ENCODE results near the gene FCRL1. TPM values are rescaled to one million over a fixed set of nuclear protein-coding genes. Genes with fewer than 3 reads are reported as not detected.

The FCRL1 gene, protein sequence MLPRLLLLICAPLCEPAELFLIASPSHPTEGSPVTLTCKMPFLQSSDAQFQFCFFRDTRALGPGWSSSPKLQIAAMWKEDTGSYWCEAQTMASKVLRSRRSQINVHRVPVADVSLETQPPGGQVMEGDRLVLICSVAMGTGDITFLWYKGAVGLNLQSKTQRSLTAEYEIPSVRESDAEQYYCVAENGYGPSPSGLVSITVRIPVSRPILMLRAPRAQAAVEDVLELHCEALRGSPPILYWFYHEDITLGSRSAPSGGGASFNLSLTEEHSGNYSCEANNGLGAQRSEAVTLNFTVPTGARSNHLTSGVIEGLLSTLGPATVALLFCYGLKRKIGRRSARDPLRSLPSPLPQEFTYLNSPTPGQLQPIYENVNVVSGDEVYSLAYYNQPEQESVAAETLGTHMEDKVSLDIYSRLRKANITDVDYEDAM
- total RNA-seq: under 1 TPM in 1 of 2 experiments, not detected in 1; 0.22 TPM

- POLR2A ChIA-PET: no interaction called here
- CTCF ChIA-PET: no interaction called here
- no peaks in the 10 kb centered on the region for H3K36me3 Mint-ChIP-seq (ENCODE audit: low read depth)
- no peak within 1 kb of the TSS for H3K27ac Mint-ChIP-seq
- H3K4me3 Mint-ChIP-seq: no peak within 1 kb of the TSS
- DNase-seq: no peak
- H3K9me3 Mint-ChIP-seq: no peaks in the 10 kb centered on the region
- no peaks in the 10 kb centered on the region for H3K4me1 Mint-ChIP-seq
- H3K27me3 Mint-ChIP-seq: peaks cover 15% of the 10 kb centered on the region
Measured at GRCh38 chr1:157819896-157820295, at the start of gene FCRL1. Gene FCRL1, minus strand, starts transcription at chr1:157820120. Its CDS starts 83 bp downstream, at chr1:157820037.

- H3K36me3 Mint-ChIP-seq (ENCODE audit: low read depth): no peaks in the 10 kb centered on the region
- no peak for DNase-seq
- H3K4me3 Mint-ChIP-seq: no peak overlapping the region
- CTCF ChIA-PET: no interaction called here
- H3K4me1 Mint-ChIP-seq: no peaks in the 10 kb centered on the region
- no peak overlapping the region for H3K27ac Mint-ChIP-seq
- POLR2A ChIA-PET: no interaction called here
- peaks cover 8% of the 10 kb centered on the region for H3K27me3 Mint-ChIP-seq
- no peaks in the 10 kb centered on the region for H3K9me3 Mint-ChIP-seq
Measured at GRCh38 chr1:157868654-157869053, 48.7 kb upstream of the FCRL1 start.

DNA sequence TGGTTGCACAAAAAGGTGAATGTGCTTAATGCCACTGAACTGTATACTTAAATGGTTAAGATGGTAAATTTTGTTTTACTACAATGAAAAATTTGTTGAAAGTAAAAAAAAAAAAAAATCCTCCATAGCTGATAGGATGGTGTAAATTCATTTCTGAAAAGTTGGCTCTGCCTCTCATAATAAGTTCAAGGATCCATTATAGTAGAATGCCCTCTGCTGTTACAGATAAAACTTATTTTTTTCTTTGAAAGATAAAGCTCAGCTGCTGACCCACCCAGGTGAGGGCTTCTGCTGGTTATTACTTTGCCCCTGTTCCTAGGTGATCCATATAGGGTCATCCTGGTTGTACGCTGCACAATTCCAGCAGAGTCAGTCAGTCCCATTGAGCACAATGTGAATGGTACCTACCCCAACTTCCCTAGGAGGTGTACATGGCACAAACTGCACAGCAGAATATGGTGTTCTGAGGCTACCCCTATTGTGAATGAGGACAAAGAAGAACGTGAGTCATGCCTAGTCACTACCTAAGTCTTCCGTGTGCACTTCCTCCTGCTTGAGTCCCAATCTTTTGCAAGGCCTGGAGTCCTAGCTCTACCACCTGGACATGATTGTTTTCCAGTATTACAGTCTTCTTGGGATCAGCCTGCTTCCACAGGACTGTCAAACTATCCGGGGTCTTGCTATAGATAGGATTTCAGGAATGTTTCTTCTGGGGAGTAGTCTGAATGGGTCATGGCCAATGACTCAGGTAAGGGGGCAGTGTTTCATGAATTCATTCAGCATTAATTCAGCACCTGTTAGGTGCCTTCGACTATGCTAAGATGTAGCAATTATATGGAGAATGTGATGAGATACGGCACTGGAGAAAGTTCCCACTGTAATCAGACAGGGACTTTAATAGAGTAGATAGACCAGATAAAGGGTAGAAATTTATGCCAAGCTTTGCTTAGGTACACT lies 42.5 kb upstream of the FCRL1 start:
- ChIA-PET POLR2A (no interaction called here), CTCF (no interaction called here)
- Mint-ChIP-seq H3K27ac (no peak overlapping the region), H3K4me3 (no peak overlapping the region), H3K4me1 (no peaks in the 10 kb centered on the region), H3K9me3 (no peaks in the 10 kb centered on the region), H3K27me3 (peaks cover 8% of the 10 kb centered on the region), H3K36me3 (ENCODE audit: low read depth) (no peaks in the 10 kb centered on the region)
- DNase-seq: no peak

- H3K36me3 Mint-ChIP-seq (ENCODE audit: low read depth): no peaks in the 10 kb centered on the region
- CTCF ChIA-PET: no interaction called here
- DNase-seq: no peak
- POLR2A ChIA-PET: no interaction called here
- no peak overlapping the region for H3K4me3 Mint-ChIP-seq
- H3K27ac Mint-ChIP-seq: no peak overlapping the region
- no peaks in the 10 kb centered on the region for H3K9me3 Mint-ChIP-seq
- H3K27me3 Mint-ChIP-seq: peaks cover 4% of the 10 kb centered on the region
- no peaks in the 10 kb centered on the region for H3K4me1 Mint-ChIP-seq
Measured at GRCh38 chr1:157856538-157856937, 36.6 kb upstream of the FCRL1 start.

DNA sequence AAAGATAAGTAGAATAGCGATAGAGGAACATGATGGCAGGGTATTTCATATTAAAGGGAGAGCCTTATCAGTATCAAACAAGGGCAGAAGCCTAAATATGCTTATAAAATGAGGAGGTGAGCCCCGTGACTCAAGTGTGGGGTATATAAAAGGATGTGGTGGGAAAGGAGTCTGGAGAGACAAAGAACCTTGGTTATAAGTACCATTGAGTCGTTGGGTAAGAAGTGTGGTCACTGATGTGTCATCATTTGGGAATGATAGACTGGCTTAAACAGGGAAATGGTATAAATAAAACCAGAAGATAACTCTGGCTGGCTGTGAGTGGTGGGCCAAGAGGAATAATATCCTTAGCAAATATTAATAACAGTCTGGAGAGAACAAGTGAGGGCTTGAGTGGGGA lies 32.6 kb upstream of the FCRL1 start:
- no peaks in the 10 kb centered on the region for H3K36me3 Mint-ChIP-seq (ENCODE audit: low read depth)
- H3K27ac Mint-ChIP-seq: no peak overlapping the region
- no peak for DNase-seq
- ChIA-PET CTCF (interaction anchor here (0.6 kb wide), 1 partner anchor 19 kb away, joined by 3 read pairs; no protein-coding TSS in a partner anchor), POLR2A (no interaction called here)
- no peaks in the 10 kb centered on the region for H3K9me3 Mint-ChIP-seq
- H3K4me1 Mint-ChIP-seq: no peaks in the 10 kb centered on the region
- H3K4me3 Mint-ChIP-seq: no peak overlapping the region
- no peaks in the 10 kb centered on the region for H3K27me3 Mint-ChIP-seq

- CTCF ChIA-PET: no interaction called here
- no peaks in the 10 kb centered on the region for H3K27me3 Mint-ChIP-seq
- no peaks in the 10 kb centered on the region for H3K4me1 Mint-ChIP-seq
- no peak for DNase-seq
- H3K36me3 Mint-ChIP-seq (ENCODE audit: low read depth): no peaks in the 10 kb centered on the region
- no peak overlapping the region for H3K4me3 Mint-ChIP-seq
- POLR2A ChIA-PET: no interaction called here
- no peaks in the 10 kb centered on the region for H3K9me3 Mint-ChIP-seq
- no peak overlapping the region for H3K27ac Mint-ChIP-seq
Measured at GRCh38 chr1:157849229-157849875, 29.4 kb upstream of the FCRL1 start.

- Mint-ChIP-seq H3K4me3 (no peak overlapping the region), H3K9me3 (no peaks in the 10 kb centered on the region), H3K27ac (no peak overlapping the region), H3K36me3 (ENCODE audit: low read depth) (no peaks in the 10 kb centered on the region), H3K4me1 (no peaks in the 10 kb centered on the region), H3K27me3 (no peaks in the 10 kb centered on the region)
- no peak for DNase-seq
- CTCF ChIA-PET: no interaction called here
- POLR2A ChIA-PET: no interaction called here
Measured at GRCh38 chr1:157844089-157844830, 24.3 kb upstream of the FCRL1 start.

- no peak for DNase-seq
- H3K27me3 Mint-ChIP-seq: no peaks in the 10 kb centered on the region
- H3K36me3 Mint-ChIP-seq (ENCODE audit: low read depth): no peaks in the 10 kb centered on the region
- no peak overlapping the region for H3K4me3 Mint-ChIP-seq
- no peak overlapping the region for H3K27ac Mint-ChIP-seq
- CTCF ChIA-PET: interaction anchor here (1.1 kb wide), 1 partner anchor 11 kb away, joined by 3 read pairs; no protein-coding TSS in a partner anchor
- no peaks in the 10 kb centered on the region for H3K4me1 Mint-ChIP-seq
- POLR2A ChIA-PET: no interaction called here
- H3K9me3 Mint-ChIP-seq: no peaks in the 10 kb centered on the region
Measured at GRCh38 chr1:157842939-157843338, 23.0 kb upstream of the FCRL1 start.

GRCh38 chr1:157841708-157842107 lies 21.8 kb upstream of the FCRL1 start, which contains the start of gene CD5L:
Gene CD5L, minus strand, starts transcription at chr1:157841808. Its CDS starts 107 bp downstream, at chr1:157841701.
- Mint-ChIP-seq H3K4me3 (no peak within 1 kb of the TSS), H3K27ac (no peak within 1 kb of the TSS), H3K9me3 (no peaks in the 10 kb centered on the region), H3K36me3 (ENCODE audit: low read depth) (no peaks in the 10 kb centered on the region), H3K27me3 (no peaks in the 10 kb centered on the region), H3K4me1 (no peaks in the 10 kb centered on the region)
- DNase-seq: no peak
- ChIA-PET CTCF (no interaction called here), POLR2A (no interaction called here)

DNA sequence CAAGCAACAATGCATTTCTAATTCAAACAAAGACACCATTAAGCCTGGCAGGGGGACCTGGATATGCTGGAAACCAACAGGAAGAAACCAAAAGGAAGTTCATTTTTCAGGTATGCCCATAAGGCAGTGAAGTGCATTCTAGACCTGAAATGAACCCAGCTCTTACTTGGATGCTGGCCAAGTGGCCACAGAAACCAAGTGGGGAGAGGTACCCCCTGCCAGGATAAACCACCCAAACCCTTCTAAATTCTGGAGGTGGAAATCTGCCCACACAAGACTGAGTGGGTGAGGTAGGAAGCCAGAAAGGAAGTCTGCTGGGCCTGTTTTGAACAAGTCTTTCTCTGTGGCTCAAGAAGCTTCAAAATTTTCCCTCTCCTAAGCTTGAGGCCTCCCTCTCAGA lies 19.0 kb upstream of the FCRL1 start:
- no peaks in the 10 kb centered on the region for H3K9me3 Mint-ChIP-seq
- no peaks in the 10 kb centered on the region for H3K4me1 Mint-ChIP-seq
- no peak overlapping the region for H3K27ac Mint-ChIP-seq
- POLR2A ChIA-PET: interaction anchor here (0.7 kb wide), 1 partner anchor 9 kb away, joined by 3 read pairs; no protein-coding TSS in a partner anchor
- no peaks in the 10 kb centered on the region for H3K27me3 Mint-ChIP-seq
- no peak overlapping the region for H3K4me3 Mint-ChIP-seq
- H3K36me3 Mint-ChIP-seq (ENCODE audit: low read depth): no peaks in the 10 kb centered on the region
- no peak for DNase-seq
- CTCF ChIA-PET: no interaction called here

GRCh38 chr1:157834430-157834829 lies 14.5 kb upstream of the FCRL1 start:
- Mint-ChIP-seq H3K4me1 (no peaks in the 10 kb centered on the region), H3K27ac (no peak overlapping the region), H3K9me3 (no peaks in the 10 kb centered on the region), H3K36me3 (ENCODE audit: low read depth) (no peaks in the 10 kb centered on the region), H3K4me3 (no peak overlapping the region), H3K27me3 (no peaks in the 10 kb centered on the region)
- ChIA-PET CTCF (no interaction called here), POLR2A (no interaction called here)
- DNase-seq: no peak

DNA sequence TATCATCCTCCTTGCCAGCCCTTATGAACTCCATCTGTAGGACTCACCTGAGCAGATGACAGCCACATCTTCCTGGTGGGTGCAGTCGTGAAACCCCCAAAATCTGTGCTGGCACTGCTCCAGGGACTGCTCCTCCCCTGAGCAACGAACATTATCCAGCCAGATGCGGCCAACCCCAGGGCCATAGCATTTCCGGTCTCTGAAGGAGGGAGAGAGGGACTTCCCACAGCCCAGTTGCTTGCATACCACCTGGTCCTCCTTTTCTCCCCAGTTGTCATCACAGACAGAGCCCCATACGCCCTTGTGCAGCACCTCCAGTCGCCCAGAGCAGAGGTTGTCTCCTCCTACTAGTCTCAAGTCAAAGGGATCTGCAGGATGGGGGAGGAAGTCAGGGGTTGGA lies 13.2 kb upstream of the FCRL1 start:
- no peak for DNase-seq
- POLR2A ChIA-PET: no interaction called here

More for the DNA sequence above, 13.2 kb upstream of the FCRL1 start:
- CTCF ChIA-PET: interaction anchor here (0.6 to 0.7 kb wide), 2 partner anchors 11 to 19 kb away, joined by 3 to 4 read pairs; no protein-coding TSS in a partner anchor
- H3K4me1 Mint-ChIP-seq: no peaks in the 10 kb centered on the region
- H3K27me3 Mint-ChIP-seq: peaks cover 3% of the 10 kb centered on the region
- no peak overlapping the region for H3K27ac Mint-ChIP-seq
- H3K4me3 Mint-ChIP-seq: no peak overlapping the region
- H3K36me3 Mint-ChIP-seq (ENCODE audit: low read depth): no peaks in the 10 kb centered on the region
- no peaks in the 10 kb centered on the region for H3K9me3 Mint-ChIP-seq

All from activated CD4-positive, alpha-beta T cell treated with anti-CD3 and anti-CD28 coated beads, Interleukin-2, amount 10 ng/mL, durations not matched to agents 7 days and 5 days (primary cell).